H1 (cell line): ENCODE results near the gene RPS6KA4. TPM values are rescaled to one million over a fixed set of nuclear protein-coding genes. Genes with fewer than 3 reads are reported as not detected.

ENCODE experiments used
- CTCF ChIA-PET: fragments of 300-600 bp; sonication (Branson Sonifier 250); formaldehyde crosslinking; loops from one replicate; lab custom pipeline; 2021; ENCODE audit not compliant: partially characterized antibody; lab: Charles Lee
- POLR2A ChIA-PET: fragments of 300-600 bp; sonication (Branson Sonifier 250); formaldehyde crosslinking; loops from one replicate; lab custom pipeline; 2021; ENCODE audit warnings: inconsistent platforms; ENCODE audit not compliant: partially characterized antibody; lab: Charles Lee
- DNase-seq, 2 experiments: peaks; one replicate each; pipeline versions ENCODE4 v3.0.0 to v3.0.0-alpha.2; 2010 to 2022; ENCODE audit warnings: low spot score in 2 of 2, low read depth in 1 of 2, mixed read lengths in 1 of 2
- FAIRE-seq: peaks from 2 replicates; lab custom pipeline; 2011; peaks lifted over from hg19 to GRCh38; lab: Jason Lieb, UNC
- H2AFZ ChIP-seq: 2 replicates; pipeline ENCODE4 v1.8.1; 2012; ENCODE audit warnings: low read length, inconsistent platforms
- H2AK5ac ChIP-seq: 2 replicates; pipeline ENCODE4 v1.6.1; 2013; ENCODE audit warnings: low read depth, low read length
- H2BK120ac ChIP-seq: replicated peaks from 2 replicates; pipeline ENCODE3; 2013; ENCODE audit warnings: low read depth, low read length, inconsistent platforms
- H2BK12ac ChIP-seq: 2 replicates; pipeline ENCODE4 v1.6.1; 2013; ENCODE audit warnings: low read depth, low read length
- H2BK15ac ChIP-seq: 2 replicates; pipeline ENCODE4 v1.6.1; 2013; ENCODE audit warnings: low read length
- H2BK20ac ChIP-seq: 2 replicates; pipeline ENCODE4 v1.6.1; 2013; ENCODE audit warnings: low read length
- H2BK5ac ChIP-seq: 2 replicates; pipeline ENCODE4 v1.6.1; 2013; ENCODE audit warnings: low read depth, low read length
- H3K14ac ChIP-seq: 2 replicates; pipeline ENCODE4 v1.6.1; 2013; ENCODE audit warnings: inconsistent platforms; ENCODE audit not compliant: insufficient read length
- H3K18ac ChIP-seq: 2 replicates; pipeline ENCODE4 v1.6.1; 2013; ENCODE audit warnings: low read length; ENCODE audit errors: extremely low read depth
- H3K23ac ChIP-seq: 2 replicates; pipeline ENCODE4 v1.6.1; 2013; ENCODE audit warnings: inconsistent platforms; ENCODE audit not compliant: insufficient read length
- H3K23me2 ChIP-seq: 2 replicates; pipeline ENCODE4 v1.6.1; 2013; ENCODE audit warnings: low read depth, low read length
- H3K27ac ChIP-seq: 2 replicates; pipeline ENCODE4 v1.6.1; 2011; ENCODE audit warnings: low read depth, low read length, inconsistent platforms
- H3K27me3 ChIP-seq, 4 experiments: replicated peaks in 1 of 4; 1 replicate in 1 of 4; 2 replicates in 3 of 4; pipeline versions ENCODE4 v1.6.1 to v1.8.1; 2011 to 2013; ENCODE audit warnings: low read length in 3 of 4, mild to moderate bottlenecking in 3 of 4, inconsistent platforms in 2 of 4, mixed read lengths in 2 of 4, moderate library complexity in 1 of 4; ENCODE audit not compliant: control insufficient read depth in 3 of 4, insufficient read depth in 3 of 4; ENCODE audit errors: extremely low read depth in 1 of 4
- H3K36me3 ChIP-seq, 4 experiments: 2 replicates each; pipeline versions ENCODE4 v1.6.1 to v1.8.1; 2011 to 2013; ENCODE audit warnings: mild to moderate bottlenecking in 4 of 4, low read length in 3 of 4, moderate library complexity in 2 of 4, control low read depth in 1 of 4, inconsistent platforms in 1 of 4; ENCODE audit not compliant: insufficient read depth in 4 of 4, control insufficient read depth in 2 of 4
- H3K4ac ChIP-seq: replicated peaks from 2 replicates; pipeline ENCODE3; 2013; ENCODE audit warnings: low read length, low read depth, mixed read lengths, inconsistent platforms; ENCODE audit not compliant: insufficient read length
- H3K4me1 ChIP-seq, 4 experiments: replicated peaks in 1 of 4; 1 replicate in 1 of 4; 2 replicates in 3 of 4; pipeline versions ENCODE4 v1.6.1 to v1.8.1; 2011 to 2013; ENCODE audit warnings: low read length in 3 of 4, inconsistent platforms in 2 of 4, mixed read lengths in 1 of 4; ENCODE audit not compliant: insufficient read depth in 4 of 4, control insufficient read depth in 3 of 4
- H3K4me2 ChIP-seq, 2 experiments: 2 replicates each; pipeline versions ENCODE4 v1.6.1 to v1.8.1; 2011 to 2013; ENCODE audit warnings: low read depth in 2 of 2, low read length in 2 of 2, control low read depth in 1 of 2, inconsistent platforms in 1 of 2, mild to moderate bottlenecking in 1 of 2; ENCODE audit not compliant: insufficient read depth in 1 of 2
- H3K4me3 ChIP-seq, 4 experiments: fragments of 200-600, 300-600 bp in 1 of 4; sonication (generic), shearing (Covaris generic), sonication (Bioruptor Twin) in 1 of 4; 2 replicates each; pipeline versions ENCODE4 v1.5.1 to v1.8.1; 2011 to 2016; ENCODE audit warnings: low read length in 4 of 4, low read depth in 3 of 4, control low read depth in 2 of 4, inconsistent platforms in 2 of 4, mild to moderate bottlenecking in 2 of 4, mixed read lengths in 1 of 4, moderate library complexity in 1 of 4; ENCODE audit not compliant: insufficient read depth in 2 of 4; ENCODE audit errors: extremely low read depth in 1 of 4
- H3K56ac ChIP-seq: replicated peaks from 2 replicates; pipeline ENCODE3; 2013; ENCODE audit warnings: low read depth, mild to moderate bottlenecking, mixed read lengths, low read length, inconsistent platforms; ENCODE audit not compliant: insufficient read length
- H3K79me1 ChIP-seq: 2 replicates; pipeline ENCODE4 v1.6.1; 2013; ENCODE audit warnings: low read depth, low read length, control low read depth
- H3K79me2 ChIP-seq, 2 experiments: 2 replicates each; pipeline versions ENCODE4 v1.6.1 to v1.8.1; 2012 to 2013; ENCODE audit warnings: low read length in 2 of 2, mild to moderate bottlenecking in 2 of 2, inconsistent platforms in 1 of 2; ENCODE audit not compliant: insufficient read depth in 2 of 2, control insufficient read depth in 1 of 2
- H3K9ac ChIP-seq, 4 experiments: replicated peaks in 1 of 4; 1 replicate in 1 of 4; 2 replicates in 3 of 4; pipeline versions ENCODE4 v1.6.1 to v1.8.1; 2011 to 2013; ENCODE audit warnings: low read depth in 3 of 4, low read length in 3 of 4, control low read depth in 2 of 4, mild to moderate bottlenecking in 2 of 4, moderate library complexity in 2 of 4, inconsistent platforms in 1 of 4; ENCODE audit errors: extremely low read depth in 1 of 4
- H3K9me3 ChIP-seq, 2 experiments: 2 replicates each; pipeline versions ENCODE4 v1.6.1 to v1.8.1; 2012 to 2013; ENCODE audit warnings: mild to moderate bottlenecking in 2 of 2, moderate library complexity in 2 of 2, control low read depth in 1 of 2, inconsistent platforms in 1 of 2, low read depth in 1 of 2, low read length in 1 of 2, mixed read lengths in 1 of 2; ENCODE audit not compliant: insufficient read depth in 2 of 2
- H4K20me1 ChIP-seq, 2 experiments: replicated peaks in 1 of 2; 2 replicates each; pipeline versions ENCODE3 to v1.8.1; 2011 to 2013; ENCODE audit warnings: inconsistent platforms in 2 of 2, low read length in 2 of 2, mild to moderate bottlenecking in 1 of 2; ENCODE audit not compliant: insufficient read depth in 2 of 2, control insufficient read depth in 1 of 2
- H4K5ac ChIP-seq: 2 replicates; pipeline ENCODE4 v1.6.1; 2013; ENCODE audit warnings: low read length, low read depth, mixed read lengths, inconsistent platforms; ENCODE audit not compliant: insufficient read length
- H4K8ac ChIP-seq: 2 replicates; pipeline ENCODE4 v1.8.0; 2013; ENCODE audit warnings: mild to moderate bottlenecking, moderate library complexity, low read length, inconsistent platforms; ENCODE audit not compliant: insufficient read depth; ENCODE audit errors: extremely low read depth
- H4K91ac ChIP-seq: replicated peaks from 2 replicates; pipeline ENCODE3; 2013; ENCODE audit warnings: low read length, mixed read lengths, inconsistent platforms; ENCODE audit not compliant: insufficient read length
- ASH2L ChIP-seq: fragments of 200-600, 300-600 bp; sonication (generic); IDR thresholded peaks from one replicate; pipeline ENCODE4 v1.7.1; 2017; ENCODE audit warnings: low read length
- BCL11A ChIP-seq, 2 experiments: IDR thresholded peaks; one replicate each; pipeline ENCODE4 v1.6.1; 2011; ENCODE audit warnings: low read depth in 2 of 2, low read length in 2 of 2, mild to moderate bottlenecking in 2 of 2
- CEBPB ChIP-seq: IDR thresholded peaks from 2 replicates; pipeline ENCODE4 v1.6.1; 2012; ENCODE audit warnings: low read depth, low read length
- HDAC6 ChIP-seq: IDR thresholded peaks from one replicate; pipeline ENCODE4 v1.7.1; 2012; ENCODE audit warnings: low read depth, mild to moderate bottlenecking, inconsistent platforms, low read length, moderate library complexity
- NRF1 ChIP-seq: IDR thresholded peaks from 2 replicates; pipeline ENCODE4 v1.6.1; 2011; ENCODE audit warnings: mild to moderate bottlenecking, low read depth, low read length, improper control_type of control experiment
- POU5F1 ChIP-seq: IDR thresholded peaks from 2 replicates; pipeline ENCODE4 v1.6.1; 2011; ENCODE audit warnings: low read depth, mild to moderate bottlenecking, low read length, moderate library complexity
- RBBP5 ChIP-seq: IDR thresholded peaks from 2 replicates; pipeline ENCODE4 v1.7.1; 2012; ENCODE audit warnings: low read depth, mild to moderate bottlenecking, inconsistent platforms, low read length, moderate library complexity, borderline replicate concordance
- SIX5 ChIP-seq: IDR thresholded peaks from 2 replicates; pipeline ENCODE4 v1.6.1; 2011; ENCODE audit warnings: mild to moderate bottlenecking, low read depth, low read length
- SP4 ChIP-seq: IDR thresholded peaks from 2 replicates; pipeline ENCODE4 v1.6.1; 2012; ENCODE audit warnings: low read length, inconsistent platforms
- TAF1 ChIP-seq: IDR thresholded peaks from 2 replicates; pipeline ENCODE4 v1.6.1; 2011; ENCODE audit warnings: mild to moderate bottlenecking, low read depth, low read length
- TBP ChIP-seq: IDR thresholded peaks from 2 replicates; pipeline ENCODE4 v1.6.1; 2011; ENCODE audit warnings: low read depth, low read length, improper control_type of control experiment
- YY1 ChIP-seq: IDR thresholded peaks from 2 replicates; pipeline ENCODE4 v1.6.1; 2011; ENCODE audit warnings: low read depth, mild to moderate bottlenecking, low read length
- WGBS, 2 experiments: shearing (Covaris generic) in 1 of 2; methylation state at CpG; one replicate each; pipeline versions ENCODE4 v1.1.6 to v1.1.7; 2013 to 2015; ENCODE audit warnings: low lambda C conversion rate in 2 of 2, mixed read lengths in 2 of 2, inconsistent platforms in 1 of 2, low coverage in 1 of 2, missing lambda C conversion rate in 1 of 2; ENCODE audit not compliant: insufficient replicate concordance in 2 of 2, insufficient coverage in 1 of 2, insufficient read length in 1 of 2; ENCODE audit errors: extremely low coverage in 1 of 2, missing lambda C conversion rate in 1 of 2; 5-methylcytosine and 5-hydroxymethylcytosine counted together
- polyA plus RNA-seq, 7 experiments: library from polyadenylated mRNA; depleted of rRNA in 3 of 7; stranded (reverse) in 5 of 7; unstranded in 2 of 7; fragments of >200 nt in 5 of 7; fragments of 200-250 nt in 2 of 7; gene quantifications; 1 replicate in 5 of 7; 2 replicates in 1 of 7; 4 replicates in 1 of 7; pipeline versions ENCODE4 v1.2.1 to v1.2.3, GENCODE V29; 2011 to 2013; ENCODE audit warnings: missing spikeins in 2 of 7, mixed read lengths in 2 of 7
- total RNA-seq: library from RNA; stranded (reverse); fragmentation: NEBNext Ultra II Directional; extraction: Animal tissue kit (Norgen Biotek cat#: 25700); gene quantifications from 2 replicates; pipeline ENCODE4 v1.2.1, GENCODE V29; 2021

Gene RPS6KA4
- total and polyA plus RNA-seq, 2 of the 8 experiments (the other 6 are each of a cell fraction or from before 2014, with no cell fraction given): 8.2 to 12.6 TPM

GRCh38 chr11:64351136-64351631, 7.8 kb upstream of the RPS6KA4 start:
- FAIRE-seq: no peak
- H3K27ac ChIP-seq: no peak overlapping the region
- no peak overlapping the region for H3K4me3 ChIP-seq
- H4K5ac ChIP-seq: no peak overlapping the region
- no peak overlapping the region for H2BK20ac ChIP-seq
- no peak overlapping the region for H4K91ac ChIP-seq
- H3K9me3 ChIP-seq: no peaks in the 10 kb centered on the region
- peaks cover 0 to 12% (median 7%) of the 10 kb centered on the region in 4 experiments; a peak in 6 of 7 replicates for H3K4me1 ChIP-seq
- no peak overlapping the region for H4K8ac ChIP-seq
- H3K36me3 ChIP-seq: no peaks in the 10 kb centered on the region
- CTCF ChIA-PET: interaction anchor here (0.6 to 37.6 kb wide), 5 partner anchors 14 to 1053 kb away, joined by 3 to 614 read pairs (median 4); partner anchors contain the start of genes CATSPERZ, CCDC88B, ESRRA and PRDX5
- TF ChIP-seq YY1: no peak
- no peak for TF ChIP-seq ASH2L
- no peak for TF ChIP-seq SP4
- TF ChIP-seq NRF1: no peak
- TF ChIP-seq TBP: no peak
- no peak for TF ChIP-seq RBBP5
- no peak for TF ChIP-seq POU5F1
- no peak for TF ChIP-seq TAF1
- no peak for TF ChIP-seq HDAC6
- no peak for TF ChIP-seq SIX5
- TF ChIP-seq BCL11A (IDR thresholded peaks at IDR 0.05; ENCODE audit: low read depth in 2 of 2, low read length in 2 of 2): no peak
- no peak for TF ChIP-seq CEBPB
- TF ChIP-seq, all 59 proteins: peak for 0
- no peak overlapping the region for H3K18ac ChIP-seq
- H2BK15ac ChIP-seq: no peak overlapping the region
- H2AK5ac ChIP-seq: no peak overlapping the region
- POLR2A ChIA-PET: interaction anchor here (0.6 to 6.2 kb wide), 8 partner anchors 9 to 1169 kb away, joined by 3 to 47 read pairs (median 3); partner anchors contain the start of genes CCDC88B, PRDX5, STIP1 and TRMT112
- no peak overlapping the region for H2BK5ac ChIP-seq
- no peak overlapping the region for H2BK12ac ChIP-seq
- no peaks in the 10 kb centered on the region for H3K23me2 ChIP-seq
- H3K14ac ChIP-seq: no peak overlapping the region
- H3K9ac ChIP-seq: no peak overlapping the region
- H3K4me2 ChIP-seq: no peak overlapping the region
- H2AFZ ChIP-seq: no peak overlapping the region
- no peak overlapping the region for H3K23ac ChIP-seq
- no peak overlapping the region for H2BK120ac ChIP-seq
- H4K20me1 ChIP-seq: no peaks in the 10 kb centered on the region
- H3K4ac ChIP-seq: no peak overlapping the region
- H3K79me1 ChIP-seq: no peaks in the 10 kb centered on the region
- WGBS, 2 experiments: 91% methylated on average over 18 of the region's 18 CpGs; no CpG with 5 or more reads in 1 of the 2 experiments
- DNase-seq: no peak
- no peak overlapping the region for H3K56ac ChIP-seq
- H3K27me3 ChIP-seq: no peaks in the 10 kb centered on the region
- no peaks in the 10 kb centered on the region for H3K79me2 ChIP-seq
